GM19372 (cell line): ENCODE measurements around the gene WSCD2.
"Not testable (repeated sequence)": the region's sequence is repeated elsewhere in the genome, so short reads cannot be mapped to it uniquely, and the experiment has no call there.

Experiments
- ATAC-seq: cut with Tn5 transposase; IDR thresholded peaks from one replicate; pipeline ENCODE4 v1.9.1; 2021; ENCODE audit warnings: mild to moderate bottlenecking, low read depth, moderate library complexity; ENCODE audit not compliant: unreplicated experiment

WSCD2 gene

GRCh38 chr12:108190529-108190928 lies 61.4 kb downstream of the WSCD2 start:
- no peak for ATAC-seq

GRCh38 chr12:108191086-108191485 lies 62.0 kb downstream of the WSCD2 start:
- ATAC-seq: no peak

DNA sequence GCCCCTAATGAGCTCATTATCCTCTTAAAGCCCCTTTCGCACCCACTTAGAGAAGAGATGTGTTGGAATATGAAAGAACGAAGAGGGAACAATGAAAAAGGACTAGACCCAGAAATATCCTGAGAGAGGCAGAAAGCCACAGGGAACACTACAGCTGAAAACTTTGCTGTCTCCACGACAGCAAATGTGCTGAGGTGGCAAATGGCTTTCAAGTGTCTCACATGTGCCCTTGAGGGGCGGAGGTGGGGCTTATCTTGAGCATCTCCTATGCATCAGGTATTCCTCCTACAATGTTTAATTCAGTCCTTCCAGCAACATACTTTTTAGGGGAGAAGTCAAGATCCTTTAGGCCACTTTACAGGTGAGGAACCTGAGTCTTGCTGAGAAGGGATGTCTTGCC lies 62.9 kb downstream of the WSCD2 start:
- ATAC-seq: no peak

DNA sequence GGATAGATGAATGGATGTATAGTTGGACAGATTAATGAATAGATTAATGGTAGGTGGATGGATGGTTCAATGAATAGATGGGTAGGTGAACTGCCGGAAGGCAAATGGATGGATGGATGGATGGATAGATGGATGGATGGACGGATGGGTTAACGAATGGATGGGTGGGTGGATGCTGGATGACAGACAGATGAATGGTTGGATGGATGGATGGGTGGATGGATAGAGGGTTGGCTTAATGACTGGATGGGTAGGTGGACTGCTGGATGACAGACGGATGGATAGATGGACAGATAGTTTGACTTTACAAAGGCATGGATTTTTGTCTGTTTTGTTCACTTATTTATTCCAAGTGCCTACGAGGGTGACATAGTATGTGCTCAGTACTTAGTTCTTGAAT lies 64.4 kb downstream of the WSCD2 start:
- ATAC-seq: no peak

GRCh38 chr12:108193917-108194316 lies 64.8 kb downstream of the WSCD2 start:
- ATAC-seq: no peak

- no peak for ATAC-seq
These were observed 65.5 kb downstream of the WSCD2 start for GRCh38 chr12:108194585-108194984.

GRCh38 chr12:108196319-108196718 lies 67.2 kb downstream of the WSCD2 start:
- no peak for ATAC-seq

DNA sequence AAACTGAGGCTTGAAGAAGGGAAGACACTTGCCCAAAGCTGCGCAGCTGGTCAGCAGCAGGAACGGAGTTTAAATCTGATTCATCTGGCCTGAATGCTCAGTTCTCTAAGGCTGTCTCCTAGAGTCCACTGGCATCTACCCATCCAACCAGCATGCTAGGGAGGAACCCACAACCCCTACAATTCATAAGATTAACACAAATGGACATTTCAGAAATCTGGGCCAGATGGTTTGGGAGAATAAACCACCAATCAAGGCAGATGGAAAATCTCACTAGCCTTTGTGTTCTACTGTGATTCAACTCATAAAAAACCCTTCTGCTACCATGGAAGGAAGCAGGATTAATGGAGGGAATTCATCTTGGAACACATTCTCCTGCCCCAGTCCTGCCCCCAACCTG lies 67.8 kb downstream of the WSCD2 start:
- no peak for ATAC-seq

- ATAC-seq: no peak
These were observed 69.0 kb downstream of the WSCD2 start for GRCh38 chr12:108198043-108198442.

- no peak for ATAC-seq
These were observed 70.0 kb downstream of the WSCD2 start for GRCh38 chr12:108199106-108199505.

- no peak for ATAC-seq
These were observed 72.7 kb downstream of the WSCD2 start for GRCh38 chr12:108201808-108202207.

GRCh38 chr12:108204117-108204987 lies 75.3 kb downstream of the WSCD2 start:
- no peak for ATAC-seq

DNA sequence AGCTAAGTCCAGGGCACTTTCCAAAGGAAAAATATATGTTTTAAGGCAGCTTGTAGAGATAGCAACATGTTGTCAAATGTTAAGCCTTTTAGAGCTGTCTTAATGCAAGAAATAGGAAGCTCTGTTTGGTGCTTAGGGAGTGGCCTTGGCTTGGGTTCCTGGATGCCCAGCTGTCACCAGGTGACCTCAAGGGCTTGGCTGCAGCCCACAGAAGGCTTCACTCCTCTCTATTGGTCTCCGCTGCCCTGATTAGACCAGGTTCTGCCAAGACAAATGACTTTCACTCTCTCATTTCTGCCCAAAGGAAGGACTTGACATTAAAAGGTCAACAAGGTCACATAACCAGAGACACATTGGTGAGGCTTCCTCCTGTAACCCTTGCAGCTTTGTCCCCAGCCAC lies 76.8 kb downstream of the WSCD2 start:
- ATAC-seq: no peak

DNA sequence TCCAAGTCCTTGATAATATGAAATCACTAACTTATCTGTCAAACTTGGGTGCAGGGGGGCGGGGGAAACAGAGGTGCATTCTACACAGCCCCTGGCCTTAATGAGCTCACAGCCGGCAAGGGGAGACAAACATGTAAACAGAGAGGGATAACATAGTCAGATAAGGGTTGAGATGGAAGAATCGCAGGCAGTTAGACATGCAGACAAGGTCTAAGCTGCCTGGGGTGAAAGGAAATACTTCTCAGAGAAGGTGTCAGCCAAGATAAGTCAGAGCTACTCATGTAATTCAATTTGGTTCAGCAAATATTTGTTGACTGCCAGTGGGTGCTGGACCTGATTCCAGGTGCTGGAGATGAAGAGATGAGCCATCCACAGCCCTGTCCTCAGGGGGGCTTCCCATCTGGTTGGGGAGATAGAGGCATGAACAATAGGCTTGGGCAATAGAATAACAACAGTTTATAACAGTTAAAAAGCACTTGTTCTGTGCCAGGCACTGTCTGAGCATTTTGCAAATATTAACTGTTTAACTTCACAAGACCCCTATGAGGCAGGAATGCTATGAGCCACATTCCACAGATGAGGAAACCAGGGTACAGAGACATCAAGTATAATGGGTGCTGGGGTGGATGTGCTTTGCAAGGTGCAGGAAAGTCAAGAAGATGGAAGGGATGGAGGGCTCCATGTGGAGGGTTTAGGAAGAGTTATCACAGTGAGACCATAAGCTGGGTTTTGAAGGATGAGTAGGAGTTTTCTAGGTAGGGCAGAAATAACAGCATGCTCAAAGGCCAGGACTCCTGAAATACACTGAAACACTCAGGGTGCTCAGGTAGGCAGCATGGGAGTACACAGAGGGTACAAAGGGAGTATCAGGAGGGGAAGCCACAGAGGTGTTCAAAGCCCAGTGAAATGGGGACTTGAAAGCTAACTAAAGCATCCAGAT lies 79.0 kb downstream of the WSCD2 start:
- no peak for ATAC-seq

DNA sequence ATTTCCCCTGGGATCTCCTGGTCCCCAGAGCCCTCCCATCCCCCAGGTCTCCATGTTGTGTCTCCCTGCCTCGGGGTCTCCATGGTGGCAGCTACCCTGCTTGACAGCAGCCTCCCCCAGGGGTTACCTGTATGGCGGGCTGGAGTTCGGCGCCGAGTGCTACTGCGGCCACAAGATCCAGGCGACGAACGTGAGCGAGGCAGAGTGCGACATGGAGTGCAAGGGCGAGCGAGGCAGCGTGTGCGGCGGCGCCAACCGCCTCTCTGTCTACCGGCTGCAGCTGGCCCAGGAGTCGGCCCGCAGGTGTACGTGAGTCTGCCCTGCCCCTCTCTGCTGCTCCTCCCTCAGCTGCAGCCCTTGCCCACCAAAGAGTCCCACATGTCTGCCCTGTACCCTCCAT lies 80.9 kb downstream of the WSCD2 start:
- ATAC-seq: no peak

GRCh38 chr12:108211157-108211556 lies 82.1 kb downstream of the WSCD2 start:
- ATAC-seq: no peak

DNA sequence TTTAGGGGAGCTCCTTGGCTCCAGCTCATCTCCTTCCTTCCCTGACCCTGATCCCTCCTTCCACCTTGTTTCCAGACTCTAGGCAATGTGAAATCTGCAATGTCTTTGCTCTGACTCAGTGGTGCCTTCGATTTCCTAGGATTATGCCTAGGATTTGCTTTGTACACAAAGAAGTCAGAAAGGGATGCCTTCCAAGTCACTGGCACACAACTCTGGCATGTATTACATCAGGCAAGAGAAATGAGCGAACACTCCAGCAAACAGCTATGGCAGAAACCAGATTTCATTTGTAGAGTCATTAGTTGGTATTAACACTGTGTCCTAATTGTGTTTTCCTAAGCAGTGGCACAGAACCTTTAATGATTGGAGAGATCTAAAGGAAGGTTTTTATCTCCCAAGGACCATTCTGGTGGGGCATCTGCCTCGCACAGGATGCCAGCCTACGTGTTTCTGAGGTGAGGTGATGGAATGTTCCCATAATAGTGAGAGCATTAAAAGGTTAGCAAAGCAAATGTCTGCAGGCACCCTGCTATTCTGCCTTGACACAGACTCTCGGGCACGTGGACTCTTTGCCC lies 84.9 kb downstream of the WSCD2 start:
- ATAC-seq: no peak

DNA sequence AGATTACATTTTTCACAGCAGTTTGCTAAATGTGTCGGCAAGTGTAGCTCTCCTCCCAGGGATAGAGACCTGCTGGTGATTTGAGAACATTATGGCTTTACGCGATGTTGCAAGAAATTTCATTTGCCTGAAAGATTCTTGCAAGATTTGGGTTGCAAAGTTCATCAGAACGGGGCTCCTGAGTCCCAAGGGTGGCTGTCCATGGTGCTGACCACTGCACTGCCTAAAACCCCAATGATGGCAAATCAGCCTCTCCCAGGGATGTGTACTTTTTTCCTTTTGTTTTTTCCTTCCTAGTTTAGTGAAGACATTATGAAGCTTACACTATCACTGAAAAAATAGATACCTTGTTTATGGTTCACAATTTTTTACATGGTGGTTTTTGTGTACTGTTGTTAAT lies 85.4 kb downstream of the WSCD2 start:
- ATAC-seq: no peak

DNA sequence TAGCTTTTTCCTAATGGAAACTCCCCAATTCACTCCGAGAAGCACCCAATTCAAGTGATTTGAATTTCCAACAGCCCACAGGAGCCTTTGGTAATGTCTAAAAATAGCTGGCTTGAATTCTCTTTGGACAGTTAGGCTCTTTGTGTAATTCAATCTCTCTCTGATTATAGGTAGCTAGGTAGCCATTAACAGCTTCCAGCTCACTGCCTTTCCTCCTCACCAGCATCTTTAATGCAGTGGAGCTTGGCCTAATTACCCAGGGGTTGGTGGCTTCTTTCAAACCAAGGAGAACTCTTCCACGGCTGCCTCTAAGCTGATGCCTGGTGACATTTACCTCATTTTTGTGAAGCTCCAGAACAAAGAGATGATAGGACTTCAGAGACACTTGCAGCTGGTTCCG lies 86.4 kb downstream of the WSCD2 start:
- ATAC-seq: no peak

GRCh38 chr12:108218921-108219320 lies 89.8 kb downstream of the WSCD2 start:
- ATAC-seq: no peak

DNA sequence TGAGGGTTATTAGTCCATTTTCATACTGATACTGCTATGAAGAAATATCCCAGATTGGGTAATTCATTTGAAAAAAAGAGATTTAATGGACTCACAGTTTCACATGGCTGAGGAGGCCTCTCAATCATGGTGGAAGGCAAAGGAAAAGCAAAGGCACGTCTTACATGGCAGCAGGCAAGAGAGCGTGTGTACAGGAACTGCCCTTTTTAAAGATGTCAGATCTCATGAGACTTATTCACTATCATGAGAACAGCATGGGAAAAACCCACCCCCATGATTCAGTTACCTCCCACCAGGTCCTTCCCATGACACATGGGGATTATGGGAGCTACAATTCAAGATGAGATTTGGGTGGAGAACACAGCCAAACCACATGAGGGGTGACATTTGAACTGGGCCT lies 96.0 kb downstream of the WSCD2 start:
- not testable (repeated sequence) for ATAC-seq
